GM12873 (cell line): ENCODE data around the gene CEP85L.

Experiments
- TF ChIP-seq, protein P1 (sequence below): IDR thresholded peaks from 2 replicates; pipeline ENCODE4 v1.5.1; 2012; ENCODE audit warnings: low read depth, mild to moderate bottlenecking, moderate library complexity, low read length, control low read depth; ENCODE audit not compliant: insufficient read depth; ENCODE audit errors: missing control alignments

The CEP85L gene

DNA sequence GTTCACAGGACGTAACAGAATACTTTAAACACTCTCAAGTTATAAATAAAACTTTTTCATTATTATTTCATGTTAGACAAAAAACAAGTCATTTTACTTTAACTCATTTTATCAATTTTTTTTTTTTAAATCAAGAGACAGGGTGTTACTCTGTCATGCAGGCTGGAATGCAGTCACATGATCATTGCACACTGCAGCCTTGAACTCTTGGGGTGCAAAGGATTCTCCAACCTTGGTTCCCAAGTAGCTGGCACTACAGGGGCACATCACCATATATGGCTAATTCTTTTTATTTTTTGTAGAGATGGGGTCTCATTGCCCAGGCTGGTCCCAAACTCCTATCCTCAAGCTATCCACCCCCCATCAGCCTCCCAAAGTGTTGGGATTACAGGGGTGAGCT lies 89.1 kb downstream of the CEP85L start:
- TF ChIP-seq, protein P1, sequence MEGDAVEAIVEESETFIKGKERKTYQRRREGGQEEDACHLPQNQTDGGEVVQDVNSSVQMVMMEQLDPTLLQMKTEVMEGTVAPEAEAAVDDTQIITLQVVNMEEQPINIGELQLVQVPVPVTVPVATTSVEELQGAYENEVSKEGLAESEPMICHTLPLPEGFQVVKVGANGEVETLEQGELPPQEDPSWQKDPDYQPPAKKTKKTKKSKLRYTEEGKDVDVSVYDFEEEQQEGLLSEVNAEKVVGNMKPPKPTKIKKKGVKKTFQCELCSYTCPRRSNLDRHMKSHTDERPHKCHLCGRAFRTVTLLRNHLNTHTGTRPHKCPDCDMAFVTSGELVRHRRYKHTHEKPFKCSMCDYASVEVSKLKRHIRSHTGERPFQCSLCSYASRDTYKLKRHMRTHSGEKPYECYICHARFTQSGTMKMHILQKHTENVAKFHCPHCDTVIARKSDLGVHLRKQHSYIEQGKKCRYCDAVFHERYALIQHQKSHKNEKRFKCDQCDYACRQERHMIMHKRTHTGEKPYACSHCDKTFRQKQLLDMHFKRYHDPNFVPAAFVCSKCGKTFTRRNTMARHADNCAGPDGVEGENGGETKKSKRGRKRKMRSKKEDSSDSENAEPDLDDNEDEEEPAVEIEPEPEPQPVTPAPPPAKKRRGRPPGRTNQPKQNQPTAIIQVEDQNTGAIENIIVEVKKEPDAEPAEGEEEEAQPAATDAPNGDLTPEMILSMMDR = no peak

DNA sequence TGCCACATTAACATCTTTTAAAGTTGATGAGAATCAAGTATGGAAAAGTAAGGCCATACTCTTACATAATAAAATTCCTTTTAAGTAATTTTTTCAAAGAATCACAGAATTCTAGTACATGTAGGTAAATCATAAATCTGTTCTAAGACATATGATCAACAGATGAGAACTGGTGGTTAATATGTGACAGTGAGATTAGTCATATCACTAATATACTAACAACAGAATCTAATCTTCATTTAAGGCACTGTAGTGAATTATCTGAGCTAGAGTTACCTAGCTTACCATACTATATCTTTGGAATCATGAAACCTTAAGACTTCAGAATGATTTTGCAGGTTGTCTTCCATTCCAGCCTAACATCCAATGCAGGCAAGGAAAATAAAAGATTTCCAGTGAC lies 91.7 kb downstream of the CEP85L start:
- TF ChIP-seq, protein P1 = no peak

DNA sequence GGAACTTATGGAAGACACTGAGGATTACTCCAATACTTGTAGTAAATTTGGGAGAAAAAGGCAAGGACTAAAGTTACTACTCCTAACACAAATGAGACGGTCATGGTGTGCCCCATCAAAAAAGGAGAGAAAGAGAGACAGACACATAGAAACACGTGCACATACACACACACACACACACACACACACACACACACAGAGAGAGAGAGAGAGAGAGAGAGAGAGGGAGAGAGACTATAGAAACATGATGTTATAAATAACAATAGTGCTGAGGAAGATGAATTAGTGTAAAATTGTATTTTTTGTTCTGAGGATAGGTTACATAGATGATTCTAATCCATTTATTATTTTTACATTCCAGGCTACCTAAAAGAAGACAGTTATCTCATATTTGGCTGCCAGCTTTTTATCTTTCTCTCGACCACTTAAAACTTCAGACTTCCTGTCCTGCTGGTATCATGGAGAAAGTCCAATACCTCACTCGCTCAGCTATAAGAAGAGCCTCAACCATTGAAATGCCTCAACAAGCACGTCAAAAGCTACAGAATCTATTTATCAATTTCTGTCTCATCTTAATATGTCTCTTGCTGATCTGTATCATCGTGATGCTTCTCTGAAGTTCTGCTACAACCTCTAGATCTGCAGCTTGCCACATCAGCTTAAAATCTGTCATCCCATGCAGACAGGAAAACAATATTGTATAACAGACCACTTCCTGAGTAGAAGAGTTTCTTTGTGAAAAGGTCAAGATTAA lies 92.8 kb downstream of the CEP85L start:
- TF ChIP-seq, protein P1 = no peak

DNA sequence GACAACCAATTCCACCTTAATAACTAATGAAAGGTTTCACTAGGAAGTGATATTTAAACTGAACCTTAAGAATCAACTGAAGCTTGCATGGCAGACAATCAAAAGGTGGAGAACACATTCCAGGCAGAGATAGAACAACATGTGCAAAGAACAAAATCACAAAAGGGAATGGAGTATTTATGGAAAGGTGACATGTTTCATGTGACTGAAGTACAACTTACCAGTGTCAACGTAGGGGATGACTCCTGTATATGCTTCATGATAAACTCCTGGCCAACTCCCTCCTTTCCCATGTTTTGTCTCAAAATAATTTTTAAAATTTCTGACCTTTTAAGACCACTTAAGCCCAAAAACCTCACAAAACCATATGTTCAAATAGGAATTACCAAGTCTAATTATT lies 96.7 kb downstream of the CEP85L start:
- TF ChIP-seq, protein P1 = no peak

DNA sequence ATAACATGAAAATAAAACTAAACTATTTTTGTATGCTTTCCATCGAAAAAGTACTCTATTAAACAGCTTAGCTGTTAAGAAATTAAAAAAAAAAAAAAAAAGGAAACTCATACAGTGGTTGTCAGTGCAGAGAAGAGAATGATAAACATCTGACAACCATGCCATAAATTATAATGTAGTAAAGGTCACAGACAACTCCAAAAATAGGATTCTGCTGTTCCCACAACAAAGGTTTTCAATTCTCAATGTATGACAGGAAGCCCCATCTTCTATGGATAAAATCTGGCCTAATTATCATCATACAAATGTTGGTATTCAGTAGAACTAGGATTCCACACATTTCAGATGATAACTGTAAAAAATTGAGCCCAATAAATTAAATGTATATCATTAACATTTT lies 98.3 kb downstream of the CEP85L start:
- TF ChIP-seq, protein P1 = no peak

DNA sequence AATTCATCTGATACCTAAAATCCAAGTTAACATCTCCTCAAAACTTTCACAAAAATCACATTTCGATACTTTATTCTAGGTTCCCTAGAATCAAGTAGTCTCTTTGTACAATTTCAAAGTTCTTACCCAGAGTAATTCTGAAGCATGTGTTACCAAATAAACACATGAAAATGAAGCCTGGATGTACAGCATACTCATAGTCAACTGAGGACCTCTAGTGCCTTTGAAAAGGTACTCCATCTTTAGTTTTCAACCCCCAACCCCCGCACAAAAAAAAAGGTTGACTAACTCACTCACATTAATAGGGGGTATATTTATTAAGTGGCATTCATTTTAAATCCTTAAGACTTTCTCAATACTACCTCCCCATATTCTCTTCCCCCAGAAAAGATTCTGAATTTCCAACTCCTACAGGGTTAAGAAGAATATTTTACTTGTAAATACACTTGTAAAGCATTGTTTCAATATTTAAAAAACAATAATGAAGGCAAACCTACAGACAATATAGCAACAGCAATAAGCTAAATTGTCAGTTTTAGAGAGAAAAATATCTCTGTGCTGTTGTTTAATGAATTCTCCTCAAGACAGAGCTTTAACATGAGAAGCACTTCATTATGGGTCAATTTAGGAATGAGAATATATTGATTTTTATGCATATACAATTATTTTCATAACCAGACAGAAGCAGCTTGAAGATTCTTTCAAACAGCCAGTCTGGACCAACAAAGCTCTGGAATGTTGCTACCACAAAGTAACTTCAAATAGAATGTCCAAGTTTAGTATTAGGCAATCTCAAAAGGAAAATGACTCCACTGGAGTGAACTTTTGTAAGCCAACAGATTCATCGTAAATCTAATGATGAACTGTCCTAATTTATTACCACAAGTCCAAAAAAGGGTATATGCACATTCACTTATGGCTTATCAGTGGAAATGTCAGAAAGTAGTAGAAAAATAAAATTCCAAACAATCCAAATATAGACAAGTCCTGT lies 100.0 kb downstream of the CEP85L start:
- TF ChIP-seq, protein P1 = peak; percentile 63

DNA sequence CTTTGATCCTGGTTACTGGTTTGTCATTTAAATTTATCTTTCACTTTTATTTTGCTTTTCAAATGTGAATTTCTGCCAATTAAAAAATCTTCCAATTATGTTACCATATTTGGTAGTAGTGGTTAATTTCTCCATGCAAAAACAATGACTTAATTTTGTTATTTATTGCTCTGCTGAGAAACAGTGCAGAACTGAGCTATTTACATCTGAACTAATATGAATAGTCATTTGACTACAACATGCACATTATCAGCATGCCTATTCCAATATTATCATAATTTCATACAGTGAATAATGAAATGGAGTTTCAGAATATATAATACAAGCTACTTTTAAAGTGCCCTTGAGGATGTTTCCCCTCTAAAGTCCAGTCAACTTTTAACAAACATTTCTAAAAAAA lies 102.8 kb downstream of the CEP85L start:
- TF ChIP-seq, protein P1 = no peak
